Activated B cell treated with CpG ODN at 0.5 μM for 24 hours (primary cell): ENCODE results near the gene TNK1. TPM values are rescaled to one million over a fixed set of nuclear protein-coding genes. Genes with fewer than 3 reads are reported as not detected.
A peak's percentile ranks its signal among the peaks of the same experiment; 100 is the strongest.

Experiments
- ATAC-seq: fragments of 200-7000 bp; cut with Tn5 transposase; one replicate; pipeline ENCODE4 v1.10.0; 2021; ENCODE audit warnings: low read depth, mild to moderate bottlenecking, moderate library complexity
- CTCF ChIA-PET: fragments of 350-600 bp; sonication (Branson Sonifier 250); formaldehyde crosslinking; loops from one replicate; lab custom pipeline; 2021; ENCODE audit warnings: antibody characterized with exemption; lab: Charles Lee
- POLR2A ChIA-PET: fragments of 350-600 bp; sonication (Branson Sonifier 250); formaldehyde crosslinking; loops from one replicate; lab custom pipeline; 2021; ENCODE audit warnings: antibody characterized with exemption; lab: Charles Lee
- DNase-seq: peaks from one replicate; pipeline ENCODE4 v3.0.0; 2022
- H3K27ac Mint-ChIP-seq: one replicate; pipeline ENCODE4 v1.8.0; 2020; ENCODE audit warnings: mixed read lengths
- H3K27me3 Mint-ChIP-seq: one replicate; pipeline ENCODE4 v1.8.0; 2021; ENCODE audit warnings: mixed read lengths
- H3K36me3 Mint-ChIP-seq: one replicate; pipeline ENCODE4 v1.8.0; 2021; ENCODE audit warnings: low read depth, mixed read lengths
- H3K4me1 Mint-ChIP-seq: one replicate; pipeline ENCODE4 v1.8.0; 2021; ENCODE audit warnings: mixed read lengths
- H3K4me3 Mint-ChIP-seq: one replicate; pipeline ENCODE4 v1.8.0; 2020; ENCODE audit warnings: mild to moderate bottlenecking, mixed read lengths
- H3K9me3 Mint-ChIP-seq: one replicate; pipeline ENCODE4 v1.8.0; 2020; ENCODE audit warnings: mixed read lengths
- CTCF ChIP-seq: fragments of 200-600 bp; IDR thresholded peaks from one replicate; pipeline ENCODE4 v1.8.0; 2022; ENCODE audit warnings: antibody characterized with exemption, mild to moderate bottlenecking
- intact Hi-C: fragments of 100-400 bp; cut with micrococcal nuclease; formaldehyde crosslinking; loops from one replicate; pipeline ENCODE4 v1.15.1; 2024
- total RNA-seq: library from RNA; stranded (reverse); gene quantifications from 2 replicates; pipeline ENCODE4 v1.2.3, GENCODE V29; 2022

The TNK1 gene
- total RNA-seq, 1 donor from 2014 or later, result 5.8 TPM

GRCh38 chr17:7389924-7390910 lies 9.3 kb downstream of the TNK1 start:
- CTCF ChIA-PET, result no interaction called here
- H3K27ac Mint-ChIP-seq, result no peak overlapping the region

GRCh38 chr17:7391307-7391706 lies 10.4 kb downstream of the TNK1 start:
- Mint-ChIP-seq H3K4me1 (peaks cover 13% of the 10 kb centered on the region), H3K27ac (no peak overlapping the region), H3K36me3 (peaks cover 32% of the 10 kb centered on the region), H3K4me3 (no peak overlapping the region), H3K9me3 (no peaks in the 10 kb centered on the region), H3K27me3 (no peaks in the 10 kb centered on the region)
- no peak for TF ChIP-seq CTCF
- ATAC-seq (no peak), DNase-seq (no peak)
- intact Hi-C loops, result no loop called here
- ChIA-PET CTCF (no interaction called here), POLR2A (no interaction called here)

More at GRCh38 chr17:7389924-7390910, 9.3 kb downstream of the TNK1 start:
- no peak for DNase-seq
- Mint-ChIP-seq H3K9me3 (no peaks in the 10 kb centered on the region), H3K4me3 (no peak overlapping the region), H3K4me1 (peaks cover 12% of the 10 kb centered on the region), H3K27me3 (no peaks in the 10 kb centered on the region), H3K36me3 (peaks cover 32% of the 10 kb centered on the region)
- POLR2A ChIA-PET, result interaction anchor here (0.7 kb wide), 1 partner anchor 14 kb away, joined by 3 read pairs; no protein-coding TSS in a partner anchor
- ATAC-seq, result no peak
- no peak for TF ChIP-seq CTCF
- intact Hi-C loops, result no loop called here

GRCh38 chr17:7392696-7393612 lies 12.1 kb downstream of the TNK1 start:
- POLR2A ChIA-PET, result interaction anchor here (2.4 kb wide), 1 partner anchor 10 kb away, joined by 40 read pairs; the partner anchor contains the start of gene TMEM256
- no peaks in the 10 kb centered on the region for H3K27me3 Mint-ChIP-seq
- DNase-seq (no peak), ATAC-seq (no peak)
- intact Hi-C loops, result no loop called here
- CTCF ChIA-PET, result interaction anchor here (1.0 kb wide), 1 partner anchor 43 kb away, joined by 3 read pairs; no protein-coding TSS in a partner anchor
- H3K36me3 Mint-ChIP-seq, result peaks cover 30% of the 10 kb centered on the region
- H3K4me1 Mint-ChIP-seq, result peaks cover 13% of the 10 kb centered on the region
- no peak for TF ChIP-seq CTCF
- H3K27ac Mint-ChIP-seq, result no peak overlapping the region
- peak overlapping the region; percentile 91 for H3K4me3 Mint-ChIP-seq
- no peaks in the 10 kb centered on the region for H3K9me3 Mint-ChIP-seq

- Mint-ChIP-seq H3K36me3 (peaks cover 27% of the 10 kb centered on the region), H3K27me3 (no peaks in the 10 kb centered on the region), H3K9me3 (no peaks in the 10 kb centered on the region), H3K4me3 (peak overlapping the region; percentile 91), H3K4me1 (peaks cover 15% of the 10 kb centered on the region), H3K27ac (peak overlapping the region; percentile 84)
- TF ChIP-seq CTCF, result no peak
- POLR2A ChIA-PET, result interaction anchor here (0.5 to 2.4 kb wide), 14 partner anchors 9 to 1409 kb away, joined by 3 to 40 read pairs (median 5); partner anchors contain the start of genes GPS2, POLR2A, SENP3 and TMEM102
- ATAC-seq (peak; percentile 68), DNase-seq (no peak)
- CTCF ChIA-PET, result interaction anchor here (0.8 to 1.0 kb wide), 3 partner anchors 10 to 167 kb away, joined by 3 to 4 read pairs (median 3); partner anchors contain the start of gene TMEM256
- intact Hi-C loops, result loop anchor here (1.0 to 2.0 kb wide), 5 partner anchors 10 to 91 kb away; partner anchors contain the start of genes POLR2A, TMEM102 and TMEM256
Measured at GRCh38 chr17:7393613-7394451, 12.9 kb downstream of the TNK1 start.
